Mucosa of rectum (tissue), 2 donors: ENCODE results near the gene AFF3.
A peak's percentile ranks its signal among the peaks of the same experiment; 100 is the strongest.

Source experiments
- H3K27ac ChIP-seq, 2 donors: one replicate each; pipeline ENCODE4 v1.7.0; 2013; ENCODE audit warnings: inconsistent platforms in 2 of 2, low read depth in 2 of 2, low read length in 2 of 2
- H3K27me3 ChIP-seq, 2 donors: one replicate each; pipeline ENCODE4 v1.7.0; 2013; ENCODE audit warnings: low read length in 2 of 2; ENCODE audit not compliant: control insufficient read depth in 2 of 2, insufficient read depth in 2 of 2
- H3K36me3 ChIP-seq, 2 donors: one replicate each; pipeline ENCODE4 v1.7.0; 2013; ENCODE audit warnings: low read length in 2 of 2; ENCODE audit not compliant: control insufficient read depth in 2 of 2, insufficient read depth in 2 of 2
- H3K4me1 ChIP-seq, 2 donors: one replicate each; pipeline ENCODE4 v1.7.0; 2013; ENCODE audit warnings: low read length in 2 of 2, mild to moderate bottlenecking in 1 of 2; ENCODE audit not compliant: control insufficient read depth in 2 of 2, insufficient read depth in 2 of 2
- H3K4me3 ChIP-seq, 2 donors: one replicate each; pipeline ENCODE4 v1.7.0; 2013; ENCODE audit warnings: low read length in 2 of 2
- H3K9ac ChIP-seq, 2 donors: one replicate each; pipeline ENCODE4 v1.7.0; 2013; ENCODE audit warnings: low read length in 2 of 2, low read depth in 1 of 2, mild to moderate bottlenecking in 1 of 2
- H3K9me3 ChIP-seq, 2 donors: one replicate each; pipeline ENCODE4 v1.7.0; 2013; ENCODE audit warnings: low read length in 2 of 2; ENCODE audit not compliant: control insufficient read depth in 2 of 2
- donor health status: healthy.
- donor health status: Normal muscosa, but diverticular disease.

AFF3 gene

DNA sequence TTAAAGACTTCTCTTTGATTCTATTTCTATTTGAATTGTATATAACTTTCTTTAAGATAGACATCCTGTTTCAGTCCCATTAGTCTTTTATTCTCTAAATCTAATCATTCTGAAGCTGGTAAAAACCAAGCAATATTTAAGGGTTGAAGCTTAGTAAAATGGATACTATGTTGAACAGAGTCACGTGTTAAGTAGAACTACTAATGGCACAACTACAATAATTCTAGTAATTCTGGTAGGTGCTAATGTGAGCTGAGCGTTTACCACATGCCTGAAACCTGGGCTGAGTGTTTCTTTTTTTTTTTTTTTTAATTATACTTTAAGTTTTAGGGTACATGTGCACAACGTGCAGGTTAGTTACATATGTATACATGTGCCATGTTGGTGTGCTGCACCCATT lies 8.9 kb upstream of the AFF3 start:
- Histone ChIP-seq H3K36me3 (no peaks in the 10 kb centered on the region), H3K9me3 (no peaks in the 10 kb centered on the region), H3K27ac (no peak overlapping the region), H3K27me3 (no peaks in the 10 kb centered on the region), H3K4me3 (no peak overlapping the region), H3K9ac (no peak overlapping the region), H3K4me1 (no peaks in the 10 kb centered on the region)

GRCh38 chr2:100148883-100149282 lies 6.5 kb upstream of the AFF3 start:
- no peaks in the 10 kb centered on the region for H3K4me1 ChIP-seq
- H3K36me3 ChIP-seq = no peaks in the 10 kb centered on the region
- H3K27me3 ChIP-seq = no peaks in the 10 kb centered on the region
- no peak overlapping the region for H3K27ac ChIP-seq
- no peak overlapping the region for H3K4me3 ChIP-seq
- no peak overlapping the region for H3K9ac ChIP-seq
- H3K9me3 ChIP-seq = no peaks in the 10 kb centered on the region

DNA sequence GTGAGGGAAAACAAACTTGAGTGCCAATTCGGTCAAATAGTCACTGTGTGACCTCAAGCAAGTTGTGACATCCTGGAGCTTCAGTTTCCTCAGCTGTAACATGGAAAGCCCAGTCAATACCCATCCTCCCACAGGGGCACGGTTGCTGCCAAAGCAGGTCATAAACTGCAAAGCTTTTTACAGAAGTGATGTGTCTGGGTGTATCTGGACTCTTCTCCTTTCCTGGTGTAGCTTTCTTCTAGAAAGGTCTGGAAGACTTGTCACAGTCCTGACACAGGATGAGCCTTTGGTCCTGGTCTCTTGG lies 4.2 kb upstream of the AFF3 start:
- H3K27ac ChIP-seq = no peak overlapping the region
- H3K4me3 ChIP-seq = no peak overlapping the region
- H3K36me3 ChIP-seq = no peaks in the 10 kb centered on the region
- no peak overlapping the region for H3K9ac ChIP-seq
- no peaks in the 10 kb centered on the region for H3K4me1 ChIP-seq
- H3K27me3 ChIP-seq = no peaks in the 10 kb centered on the region
- H3K9me3 ChIP-seq = no peaks in the 10 kb centered on the region

DNA sequence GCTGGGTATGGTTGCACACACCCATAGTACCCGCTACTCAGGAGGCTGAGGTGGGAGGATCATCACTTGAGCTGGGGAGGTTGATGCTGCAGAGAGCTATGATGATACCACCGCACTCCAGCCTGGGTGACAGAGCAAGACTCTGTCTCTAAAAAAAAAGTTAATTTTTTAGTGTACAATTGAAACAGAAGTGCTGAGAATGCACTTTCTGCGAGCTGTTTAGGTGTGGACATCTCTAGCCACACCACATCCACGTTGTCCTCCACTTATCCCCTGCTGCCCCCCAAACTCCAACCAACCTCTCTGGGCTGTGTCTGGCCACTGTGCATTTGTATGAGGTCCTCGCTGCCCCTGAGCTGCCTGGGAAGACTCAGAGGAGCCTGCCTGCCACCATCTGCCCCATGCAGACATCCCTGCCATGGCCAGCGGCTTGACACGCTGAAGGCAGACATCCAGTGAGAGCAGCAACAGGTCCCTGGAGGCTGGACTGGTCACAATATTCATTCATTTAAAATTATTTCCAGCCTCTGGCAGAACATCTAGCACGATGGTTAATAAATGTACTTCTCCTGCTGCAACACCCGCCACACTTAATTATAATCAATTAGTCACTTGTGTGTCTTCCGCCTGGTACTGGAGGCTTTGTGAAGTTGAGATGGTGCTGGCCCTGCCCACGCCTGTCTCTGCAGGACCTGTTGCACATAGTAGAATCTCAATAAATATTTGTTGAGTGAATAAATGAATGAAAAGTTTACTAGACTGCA lies 3.7 kb upstream of the AFF3 start:
- H3K36me3 ChIP-seq = no peaks in the 10 kb centered on the region

DNA sequence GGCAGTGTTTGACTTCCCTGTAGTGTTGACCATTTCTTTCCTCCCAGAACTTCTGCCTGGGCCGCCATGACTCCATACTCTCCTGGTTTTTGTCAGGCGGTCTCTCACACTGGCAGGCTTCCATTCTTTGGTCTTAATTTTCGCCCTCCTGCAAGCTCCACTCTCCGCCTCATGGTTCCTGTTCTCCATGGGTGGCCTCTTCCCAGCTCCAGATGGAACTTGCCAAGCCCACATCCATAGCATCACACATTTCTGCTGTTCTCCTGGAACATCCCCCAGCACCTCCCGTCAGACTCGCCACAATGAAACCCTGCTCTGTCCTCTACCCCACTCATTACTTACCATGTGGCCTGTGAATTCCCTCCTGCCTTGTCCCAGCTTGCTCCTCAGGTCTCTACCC lies 896 bp upstream of the AFF3 start:
- H3K4me1 ChIP-seq = no peaks in the 10 kb centered on the region
- H3K27ac ChIP-seq = no peak overlapping the region
- H3K36me3 ChIP-seq = no peaks in the 10 kb centered on the region
- H3K27me3 ChIP-seq = peaks cover 0 to 2% of the 10 kb centered on the region in 2 donors
- no peaks in the 10 kb centered on the region for H3K9me3 ChIP-seq
- H3K9ac ChIP-seq = no peak overlapping the region
- no peak overlapping the region for H3K4me3 ChIP-seq

More for the DNA sequence above, 3.7 kb upstream of the AFF3 start:
- no peak overlapping the region for H3K9ac ChIP-seq
- H3K9me3 ChIP-seq = no peaks in the 10 kb centered on the region
- H3K27ac ChIP-seq = no peak overlapping the region
- no peak overlapping the region for H3K4me3 ChIP-seq
- no peaks in the 10 kb centered on the region for H3K27me3 ChIP-seq
- H3K4me1 ChIP-seq = no peaks in the 10 kb centered on the region

DNA sequence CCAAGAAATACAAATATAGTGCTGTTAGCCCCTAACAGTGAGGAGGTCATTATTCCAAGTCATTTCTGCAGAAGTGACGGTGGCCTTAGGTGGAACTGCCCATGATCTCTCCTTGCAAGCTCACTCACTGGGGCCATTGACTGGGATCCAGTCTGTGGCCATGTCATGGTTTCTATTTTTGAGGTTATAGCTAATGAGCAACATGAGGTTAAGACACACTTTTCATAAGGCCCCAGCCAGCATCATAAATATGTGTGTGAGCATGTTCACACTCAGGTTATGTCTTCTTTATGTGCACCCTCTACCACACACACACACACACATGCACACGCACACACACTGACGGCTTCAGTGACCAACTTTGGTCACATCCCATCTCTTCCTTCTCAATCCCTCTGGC lies 484 bp downstream of the AFF3 start:
- Histone ChIP-seq H3K36me3 (no peaks in the 10 kb centered on the region), H3K9ac (no peak overlapping the region), H3K9me3 (no peaks in the 10 kb centered on the region), H3K27me3 (peaks cover 0 to 2% of the 10 kb centered on the region in 2 donors), H3K27ac (peak overlapping the region in 1 of 2 donors; percentile 32), H3K4me1 (no peaks in the 10 kb centered on the region), H3K4me3 (peak overlapping the region in 1 of 2 donors; percentile 67)

DNA sequence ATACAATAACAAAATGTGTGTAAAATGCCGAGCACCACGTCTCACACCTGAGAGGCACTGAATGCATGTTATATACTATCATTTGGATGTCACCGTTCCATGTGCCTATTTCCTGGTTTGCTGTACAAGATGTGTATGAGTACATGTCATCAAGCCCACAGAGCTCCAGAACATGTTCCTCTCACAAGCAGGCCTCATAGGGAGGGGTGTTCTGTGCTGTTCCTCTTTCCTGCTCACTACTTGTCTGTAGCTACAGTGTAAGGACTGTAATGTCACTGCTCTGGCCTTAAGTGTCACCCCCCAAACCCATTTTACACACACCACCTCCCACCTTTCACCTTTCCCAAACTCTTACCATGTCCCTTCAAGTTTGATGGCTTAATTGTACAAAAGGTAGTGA lies 1.8 kb downstream of the AFF3 start:
- Histone ChIP-seq H3K27ac (no peak overlapping the region), H3K9me3 (no peaks in the 10 kb centered on the region), H3K9ac (no peak overlapping the region), H3K4me1 (no peaks in the 10 kb centered on the region), H3K4me3 (peak overlapping the region in 1 of 2 donors; percentile 20), H3K36me3 (no peaks in the 10 kb centered on the region), H3K27me3 (peaks cover 0 to 2% of the 10 kb centered on the region in 2 donors)

DNA sequence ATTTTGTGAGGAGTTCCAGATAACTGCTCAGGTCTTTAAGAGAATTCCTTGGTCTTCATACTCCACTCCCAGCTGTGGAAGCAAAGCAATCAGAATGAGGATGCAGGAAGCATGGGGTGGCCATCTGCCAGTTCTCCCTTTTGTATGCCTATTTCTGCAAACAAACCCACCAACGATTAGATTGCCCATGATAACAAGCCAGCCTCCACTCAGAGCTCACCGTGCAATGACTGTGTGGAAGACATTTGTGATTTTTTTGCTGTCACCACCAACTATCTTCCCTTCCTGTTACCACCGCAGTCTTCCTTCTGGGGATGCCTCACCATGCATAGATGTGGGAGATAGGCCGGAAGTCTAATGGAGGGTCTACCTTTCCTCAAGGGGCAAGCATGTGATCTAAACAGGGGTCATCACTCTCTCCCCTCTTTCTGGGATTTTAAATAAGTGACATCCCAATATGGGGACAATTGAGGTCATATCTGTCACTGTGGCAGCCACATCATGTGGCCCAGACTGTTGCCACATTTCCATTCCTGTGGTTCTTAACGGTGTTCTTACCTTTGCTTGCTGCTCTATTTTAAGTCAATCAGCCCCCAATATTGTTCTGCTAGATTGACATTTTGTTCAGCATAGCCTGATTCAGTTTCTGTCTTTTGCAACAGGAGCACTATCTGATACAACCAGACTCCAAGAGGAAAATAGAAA lies 4.4 kb downstream of the AFF3 start:
- Histone ChIP-seq H3K4me1 (no peaks in the 10 kb centered on the region), H3K9ac (no peak overlapping the region), H3K27me3 (peaks cover 0 to 2% of the 10 kb centered on the region in 2 donors), H3K9me3 (no peaks in the 10 kb centered on the region), H3K27ac (no peak overlapping the region), H3K36me3 (no peaks in the 10 kb centered on the region), H3K4me3 (no peak overlapping the region)

GRCh38 chr2:100137318-100137717 lies 5.1 kb downstream of the AFF3 start:
- H3K27me3 ChIP-seq = peaks cover 0 to 2% of the 10 kb centered on the region in 2 donors
- no peak overlapping the region for H3K4me3 ChIP-seq
- no peaks in the 10 kb centered on the region for H3K4me1 ChIP-seq
- no peak overlapping the region for H3K9ac ChIP-seq
- no peak overlapping the region for H3K27ac ChIP-seq
- H3K36me3 ChIP-seq = no peaks in the 10 kb centered on the region
- no peaks in the 10 kb centered on the region for H3K9me3 ChIP-seq

DNA sequence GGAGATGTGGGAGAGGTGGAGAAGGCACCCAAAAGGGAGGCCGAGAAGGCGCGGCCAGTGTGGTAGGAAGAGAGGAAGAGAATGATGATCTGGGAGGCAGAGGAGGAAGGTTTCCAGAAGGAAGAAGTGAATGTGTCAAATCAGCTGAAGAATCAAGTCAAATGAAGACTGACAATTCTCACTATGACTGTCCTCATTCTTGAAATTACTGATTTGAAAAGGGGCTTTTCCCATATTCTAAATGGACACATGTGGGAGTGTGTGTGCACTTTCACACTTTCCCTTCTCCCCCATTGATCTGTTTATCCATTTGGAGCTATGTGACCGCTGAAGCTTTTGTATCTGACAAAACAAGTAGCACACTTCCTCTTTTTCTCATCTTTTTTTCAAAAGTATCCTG lies 6.1 kb downstream of the AFF3 start:
- Histone ChIP-seq H3K4me3 (no peak overlapping the region), H3K4me1 (no peaks in the 10 kb centered on the region), H3K27ac (no peak overlapping the region), H3K27me3 (peaks cover 0 to 2% of the 10 kb centered on the region in 2 donors), H3K36me3 (no peaks in the 10 kb centered on the region), H3K9ac (no peak overlapping the region), H3K9me3 (no peaks in the 10 kb centered on the region)
